Measurements from ENCODE around the gene KPNA1. TPM values are rescaled to one million over a fixed set of nuclear protein-coding genes. Genes with fewer than 3 reads are reported as not detected.

Gene KPNA1
- total and polyA plus RNA-seq, 2 experiments from 2014 or later = 19.8 to 30.1 TPM

GRCh38 chr3:122512284-122512683 lies 2.5 kb downstream of the KPNA1 start:
- Histone ChIP-seq H4K20me1 (replicated peaks; ENCODE audit: insufficient read depth) (peaks cover 34% of the 10 kb centered on the region), H3K9me2 (ENCODE audit: insufficient read depth) (no peaks in the 10 kb centered on the region), H3K4me3 (peak overlapping the region; percentile 71; the same call in 1 of the 2 replicates), H2AFZ (no peak overlapping the region), H3F3A (replicated peaks; ENCODE audit: low read depth) (no peaks in the 10 kb centered on the region; the same call in 1 of the 2 replicates), H3K27me3 (ENCODE audit: insufficient read depth) (no peaks in the 10 kb centered on the region), H3K79me2 (replicated peaks; ENCODE audit: insufficient read depth) (peaks cover 68% of the 10 kb centered on the region), H3K27ac (ENCODE audit: low read depth) (no peak overlapping the region), H3K4me1 (ENCODE audit: insufficient read depth) (peaks cover 54% of the 10 kb centered on the region), H3K4me2 (peak overlapping the region; percentile 65), H3K36me3 (ENCODE audit: insufficient read depth) (no peaks in the 10 kb centered on the region)
- peaks cover 2% of the 10 kb centered on the region for H3K27me3 Mint-ChIP-seq (ENCODE audit: insufficient read depth, low read depth, poor library complexity)
- TF ChIP-seq STAT1 (IDR thresholded peaks at IDR 0.05; ENCODE audit: unreplicated experiment) = no peak
- TF ChIP-seq CREB1 (CRISPR knock-in tag; IDR thresholded peaks at IDR 0.05; ENCODE audit: low read depth) = no peak
- TF ChIP-seq JUNB (IDR thresholded peaks at IDR 0.05; ENCODE audit: unreplicated experiment) = no peak
- TF ChIP-seq REST (IDR thresholded peaks at IDR 0.05; ENCODE audit: unreplicated experiment) = no peak
- no peak for TF ChIP-seq ZNF462 (CRISPR knock-in tag; IDR thresholded peaks at IDR 0.05)
- TF ChIP-seq EZH2 (IDR thresholded peaks at IDR 0.05; ENCODE audit: low read depth, unreplicated experiment) = no peak
- H3K36me3 Mint-ChIP-seq (ENCODE audit: low read depth) = no peaks in the 10 kb centered on the region
- no peak for ATAC-seq
- no peaks in the 10 kb centered on the region for H3K9me3 Mint-ChIP-seq
- H3K27ac Mint-ChIP-seq = no peak overlapping the region
- peaks cover 52% of the 10 kb centered on the region for H3K4me1 Mint-ChIP-seq
- DNase-seq (ENCODE audit: low spot score) = peak; percentile 29
- 0 out of 3 replicates have a peak overlapping the region, but pooled peaks have one; percentile 37 for H3K4me3 Mint-ChIP-seq

Measured in GM23338 (cell line).